ENCODE results near the gene MEGF11. TPM values are rescaled to one million over a fixed set of nuclear protein-coding genes. Genes with fewer than 3 reads are reported as not detected.

MEGF11 gene
- polyA plus RNA-seq, 3 donors: not detected

DNA sequence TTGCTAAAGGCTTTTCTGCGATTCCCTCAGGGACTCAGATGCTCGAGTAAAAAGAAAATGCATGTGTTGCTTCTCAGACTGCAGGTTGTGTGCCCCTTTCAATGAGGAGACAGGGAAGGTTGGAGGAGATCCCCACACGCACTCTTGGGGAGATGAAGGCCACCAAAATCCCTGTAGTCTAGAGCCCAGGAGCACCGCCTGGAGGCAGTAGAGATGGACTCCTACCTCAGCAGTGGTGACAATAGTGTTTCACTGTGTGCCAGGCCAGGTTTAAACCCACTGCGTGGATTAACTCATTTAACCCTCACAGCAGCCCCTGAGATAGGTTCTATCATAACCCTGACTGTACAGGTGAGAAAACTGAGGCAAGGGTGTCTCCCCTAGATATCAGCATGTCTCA, 15.2 kb downstream of the MEGF11 start:
- intact Hi-C loops (cut with micrococcal nuclease): no loop called here
- Histone ChIP-seq H3K4me1 (ENCODE audit: control insufficient read depth in 1 of 2, insufficient read depth in 2 of 2, low read length in 2 of 2) (no peaks in the 10 kb centered on the region), H3K79me2 (ENCODE audit: insufficient read depth, low read length) (no peaks in the 10 kb centered on the region), H3K27me3 (ENCODE audit: control insufficient read depth in 2 of 2, insufficient read depth in 2 of 2, low read length in 2 of 2) (no peaks in the 10 kb centered on the region), H4K20me1 (ENCODE audit: insufficient read depth, low read length) (no peaks in the 10 kb centered on the region), H3K4me2 (replicated peaks; ENCODE audit: extremely low read depth, low read length, poor library complexity, severe bottlenecking) (no peak overlapping the region), H3K9me3 (replicated peaks in 1 of 2; ENCODE audit: control insufficient read depth in 1 of 2, insufficient read depth in 1 of 2, low read length in 2 of 2) (no peaks in the 10 kb centered on the region), H3K36me3 (replicated peaks in 1 of 2; ENCODE audit: control insufficient read depth in 1 of 2, insufficient read depth in 2 of 2, low read length in 2 of 2) (no peaks in the 10 kb centered on the region), H3K27ac (ENCODE audit: low read depth in 1 of 2, low read length in 2 of 2) (no peak overlapping the region), H3K9ac (ENCODE audit: insufficient read depth, low read length, poor library complexity, severe bottlenecking) (no peak overlapping the region), H2AFZ (ENCODE audit: insufficient read depth, low read depth, low read length, poor library complexity, severe bottlenecking) (no peak overlapping the region), H3K4me3 (replicated peaks in 1 of 3; ENCODE audit: low read depth in 2 of 3, low read length in 3 of 3) (no peak overlapping the region)
- no peak overlapping the region for H3K4me3 Mint-ChIP-seq
- no peak overlapping the region for H3K27ac Mint-ChIP-seq
- peaks cover 13 to 17% (median 14%) of the 10 kb centered on the region in 3 donors for H3K27me3 Mint-ChIP-seq (ENCODE audit: low read depth in 3 of 3)
- 86% methylated on average over 2 of the region's 5 CpGs for WGBS (ENCODE audit: insufficient coverage)
- TF ChIP-seq, protein P1, sequence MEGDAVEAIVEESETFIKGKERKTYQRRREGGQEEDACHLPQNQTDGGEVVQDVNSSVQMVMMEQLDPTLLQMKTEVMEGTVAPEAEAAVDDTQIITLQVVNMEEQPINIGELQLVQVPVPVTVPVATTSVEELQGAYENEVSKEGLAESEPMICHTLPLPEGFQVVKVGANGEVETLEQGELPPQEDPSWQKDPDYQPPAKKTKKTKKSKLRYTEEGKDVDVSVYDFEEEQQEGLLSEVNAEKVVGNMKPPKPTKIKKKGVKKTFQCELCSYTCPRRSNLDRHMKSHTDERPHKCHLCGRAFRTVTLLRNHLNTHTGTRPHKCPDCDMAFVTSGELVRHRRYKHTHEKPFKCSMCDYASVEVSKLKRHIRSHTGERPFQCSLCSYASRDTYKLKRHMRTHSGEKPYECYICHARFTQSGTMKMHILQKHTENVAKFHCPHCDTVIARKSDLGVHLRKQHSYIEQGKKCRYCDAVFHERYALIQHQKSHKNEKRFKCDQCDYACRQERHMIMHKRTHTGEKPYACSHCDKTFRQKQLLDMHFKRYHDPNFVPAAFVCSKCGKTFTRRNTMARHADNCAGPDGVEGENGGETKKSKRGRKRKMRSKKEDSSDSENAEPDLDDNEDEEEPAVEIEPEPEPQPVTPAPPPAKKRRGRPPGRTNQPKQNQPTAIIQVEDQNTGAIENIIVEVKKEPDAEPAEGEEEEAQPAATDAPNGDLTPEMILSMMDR (IDR thresholded peaks at IDR 0.05): no peak
- DNase-seq: no peak
- H3K4me1 Mint-ChIP-seq: peaks cover 6% of the 10 kb centered on the region
- peaks cover 0 to 4% (median 0%) of the 10 kb centered on the region in 7 donors for H3K9me3 Mint-ChIP-seq
- H3K36me3 Mint-ChIP-seq: no peaks in the 10 kb centered on the region

GRCh38 chr15:66237513-66238235, 15.9 kb downstream of the MEGF11 start:
- Histone ChIP-seq H3K4me3 (replicated peaks in 1 of 3; ENCODE audit: low read depth in 2 of 3, low read length in 3 of 3) (no peak overlapping the region), H3K9me3 (replicated peaks in 1 of 2; ENCODE audit: control insufficient read depth in 1 of 2, insufficient read depth in 1 of 2, low read length in 2 of 2) (no peaks in the 10 kb centered on the region), H3K27me3 (ENCODE audit: control insufficient read depth in 2 of 2, insufficient read depth in 2 of 2, low read length in 2 of 2) (no peaks in the 10 kb centered on the region), H3K79me2 (ENCODE audit: insufficient read depth, low read length) (no peaks in the 10 kb centered on the region), H3K4me2 (replicated peaks; ENCODE audit: extremely low read depth, low read length, poor library complexity, severe bottlenecking) (no peak overlapping the region), H3K27ac (ENCODE audit: low read depth in 1 of 2, low read length in 2 of 2) (no peak overlapping the region), H2AFZ (ENCODE audit: insufficient read depth, low read depth, low read length, poor library complexity, severe bottlenecking) (no peak overlapping the region), H3K9ac (ENCODE audit: insufficient read depth, low read length, poor library complexity, severe bottlenecking) (no peak overlapping the region), H3K36me3 (replicated peaks in 1 of 2; ENCODE audit: control insufficient read depth in 1 of 2, insufficient read depth in 2 of 2, low read length in 2 of 2) (no peaks in the 10 kb centered on the region), H4K20me1 (ENCODE audit: insufficient read depth, low read length) (no peaks in the 10 kb centered on the region), H3K4me1 (ENCODE audit: control insufficient read depth in 1 of 2, insufficient read depth in 2 of 2, low read length in 2 of 2) (no peaks in the 10 kb centered on the region)
- Mint-ChIP-seq H3K9me3 (peaks cover 0 to 4% (median 0%) of the 10 kb centered on the region in 7 donors), H3K4me1 (peaks cover 6% of the 10 kb centered on the region), H3K4me3 (no peak overlapping the region), H3K36me3 (no peaks in the 10 kb centered on the region), H3K27me3 (ENCODE audit: low read depth in 3 of 3) (peaks cover 13 to 17% (median 14%) of the 10 kb centered on the region in 3 donors), H3K27ac (no peak overlapping the region)
- intact Hi-C loops (cut with micrococcal nuclease): no loop called here
- WGBS (ENCODE audit: insufficient coverage): 80% methylated on average over 1 of the region's 10 CpGs
- no peak for DNase-seq
- TF ChIP-seq, protein P1 (IDR thresholded peaks at IDR 0.05): no peak
